Uterus (tissue), 4 donors: ENCODE data around the gene HARBI1. TPM values are rescaled to one million over a fixed set of nuclear protein-coding genes. Genes with fewer than 3 reads are reported as not detected.

Experiments used
- DNase-seq, 2 donors: peaks; one replicate each; pipeline ENCODE4 v3.0.0-alpha.2; 2019 to 2020
- H3K27ac ChIP-seq, 2 donors: fragments of 200-600 bp; sonication (generic); 1 replicate in 1 of 2; 2 replicates in 1 of 2; pipeline ENCODE4 v1.5.1; 2016 to 2018
- H3K27me3 ChIP-seq, 2 donors: fragments of 200-600 bp; sonication (generic); one replicate each; pipeline ENCODE4 v1.5.1; 2018 to 2019; ENCODE audit warnings: control low read depth in 1 of 2
- H3K36me3 ChIP-seq, 2 donors: fragments of 200-600 bp; sonication (generic); one replicate each; pipeline ENCODE4 v1.5.1; 2019; ENCODE audit warnings: control low read depth in 1 of 2
- H3K4me1 ChIP-seq, 2 donors: fragments of 200-600 bp; sonication (generic); one replicate each; pipeline ENCODE4 v1.5.1; 2018 to 2019; ENCODE audit warnings: control low read depth in 1 of 2
- H3K4me3 ChIP-seq, 2 donors: fragments of 200-600 bp; sonication (generic); 1 replicate in 1 of 2; 2 replicates in 1 of 2; pipeline ENCODE4 v1.5.1; 2018 to 2019; ENCODE audit warnings: mild to moderate bottlenecking in 1 of 2
- H3K9me3 ChIP-seq, 2 donors: fragments of 200-600 bp; sonication (generic); one replicate each; pipeline ENCODE4 v1.5.1; 2019; ENCODE audit warnings: control low read depth in 1 of 2
- CTCF ChIP-seq, 4 experiments: fragments of 200-600 bp in 2 of 4; fragments of 450-650 bp in 2 of 4; sonication (generic) in 2 of 4; IDR thresholded peaks; one replicate each; pipeline ENCODE4 v1.5.1; 2016 to 2019; ENCODE audit warnings: antibody characterized with exemption in 4 of 4, mild to moderate bottlenecking in 2 of 4, moderate library complexity in 1 of 4
- POLR2A ChIP-seq, 2 donors: fragments of 450-650 bp; IDR thresholded peaks; one replicate each; pipeline ENCODE4 v1.6.1; 2016; ENCODE audit warnings: antibody characterized with exemption in 2 of 2, mild to moderate bottlenecking in 1 of 2, moderate library complexity in 1 of 2
- intact Hi-C: fragments of 100-400 bp; cut with DNase I; formaldehyde crosslinking; loops from one replicate; pipeline ENCODE4 v1.15.1; 2023; ENCODE audit warnings: low total_unique reads
- total RNA-seq, 4 donors: library from RNA; depleted of rRNA in 3 of 4; stranded (reverse); fragments of >200 nt in 3 of 4; gene quantifications; one replicate each; pipeline versions ENCODE4 v1.1.0 to v1.2.4, GENCODE V29; 2014 to 2023
- donor health status: DM: yes; HTN: yes; CAD: no.

HARBI1 gene
- total RNA-seq, 4 donors from 2014 or later, result 0.77 to 5.0 (median 2.8) TPM

DNA sequence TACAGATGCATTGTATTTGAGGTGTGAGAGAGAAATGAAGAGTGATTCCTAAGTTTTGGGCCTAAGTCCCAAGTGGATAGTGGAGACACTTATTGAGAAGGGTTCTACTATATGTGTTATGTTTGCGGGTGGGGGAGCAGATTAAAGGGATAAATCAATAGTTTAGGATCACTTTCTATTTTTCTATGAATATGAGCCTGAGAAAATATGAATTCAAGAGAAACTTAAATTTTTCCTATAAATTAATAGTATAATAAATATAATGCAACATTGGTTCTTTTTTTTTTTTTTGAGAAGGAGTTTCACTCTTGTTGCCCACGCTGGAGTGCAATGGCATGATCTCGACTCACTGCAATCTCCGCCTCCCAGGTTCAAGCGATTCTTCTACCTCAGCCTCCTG lies 54.5 kb downstream of the HARBI1 start:
- H3K27ac ChIP-seq, result no peak overlapping the region
- DNase-seq, result no peak
- H3K4me3 ChIP-seq, result no peak overlapping the region
- H3K9me3 ChIP-seq, result no peaks in the 10 kb centered on the region
- H3K4me1 ChIP-seq, result peaks cover 5 to 7% of the 10 kb centered on the region in 2 donors
- TF ChIP-seq CTCF (IDR thresholded peaks at IDR 0.05), result no peak
- intact Hi-C loops, result no loop called here
- no peaks in the 10 kb centered on the region for H3K36me3 ChIP-seq
- H3K27me3 ChIP-seq, result no peaks in the 10 kb centered on the region

DNA sequence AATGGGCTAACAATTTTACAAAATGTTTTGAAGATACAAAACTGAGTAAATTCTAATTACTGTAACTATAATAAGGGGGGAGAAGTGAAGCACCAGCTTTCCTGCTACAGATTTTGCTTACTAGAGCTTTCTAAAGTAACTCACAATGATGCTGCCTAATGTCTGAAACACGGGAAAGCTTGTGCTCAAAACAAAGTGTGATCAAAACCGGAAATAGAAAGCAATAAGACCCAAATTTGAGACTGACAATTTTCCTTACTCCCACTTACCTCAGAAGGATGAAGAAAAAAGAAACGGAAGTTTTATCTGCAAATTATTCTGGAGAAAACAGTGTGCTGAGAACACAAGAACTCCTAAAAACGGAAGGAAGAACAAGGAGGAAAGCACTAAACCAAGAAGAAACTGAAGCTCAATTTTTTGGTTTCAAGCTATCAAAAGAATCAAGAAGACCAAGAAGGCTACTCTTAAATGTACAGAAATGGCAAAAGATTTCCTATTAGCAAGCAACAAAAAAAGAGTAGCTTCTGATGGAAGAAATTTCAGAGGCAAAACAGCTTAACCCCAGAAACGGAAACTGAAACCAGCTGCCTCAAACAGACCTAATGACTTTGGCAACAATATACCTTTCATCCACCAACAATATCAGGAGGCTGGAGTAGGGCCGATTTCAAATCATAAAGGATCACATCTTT lies 56.6 kb downstream of the HARBI1 start:
- Histone ChIP-seq H3K36me3 (no peaks in the 10 kb centered on the region), H3K4me1 (peaks cover 5 to 9% of the 10 kb centered on the region in 2 donors), H3K27me3 (no peaks in the 10 kb centered on the region), H3K4me3 (peak overlapping the region; percentile 14 to 30), H3K27ac (peak overlapping the region; percentile 74 to 84), H3K9me3 (no peaks in the 10 kb centered on the region)
- TF ChIP-seq CTCF (IDR thresholded peaks at IDR 0.05), result no peak
- no peak for TF ChIP-seq POLR2A (IDR thresholded peaks at IDR 0.05)
- no peak for DNase-seq
- intact Hi-C loops, result no loop called here

GRCh38 chr11:46559815-46560214 lies 57.2 kb downstream of the HARBI1 start:
- intact Hi-C loops, result no loop called here
- H3K4me3 ChIP-seq, result no peak overlapping the region
- H3K27ac ChIP-seq, result peak overlapping the region; percentile 74 to 84
- TF ChIP-seq CTCF (IDR thresholded peaks at IDR 0.05) (no peak), POLR2A (IDR thresholded peaks at IDR 0.05) (no peak)
- no peaks in the 10 kb centered on the region for H3K27me3 ChIP-seq
- H3K4me1 ChIP-seq, result peaks cover 7 to 10% of the 10 kb centered on the region in 2 donors
- no peaks in the 10 kb centered on the region for H3K9me3 ChIP-seq
- DNase-seq, result no peak
- no peaks in the 10 kb centered on the region for H3K36me3 ChIP-seq

DNA sequence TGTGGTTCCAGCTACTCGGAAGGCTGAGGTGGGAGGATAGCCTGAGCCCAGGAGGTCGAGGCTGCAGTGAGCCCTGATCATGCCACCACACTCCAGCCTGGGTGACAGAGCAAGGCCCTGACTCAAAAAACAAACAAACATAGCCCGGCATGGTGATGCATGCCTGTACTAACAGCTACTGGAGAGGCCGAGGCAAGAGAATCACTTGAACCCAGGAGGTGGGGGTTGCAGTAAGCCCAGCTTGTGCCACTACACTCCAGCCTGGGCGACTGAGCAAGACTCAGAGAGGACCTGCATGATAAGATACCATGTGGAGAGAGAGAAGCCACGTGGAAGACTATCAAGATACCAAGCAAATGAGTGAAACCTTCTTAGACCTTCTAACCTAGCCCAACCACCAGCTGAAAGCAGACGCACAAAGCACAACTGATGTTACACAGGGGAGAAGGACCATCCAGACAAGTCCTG lies 59.3 kb downstream of the HARBI1 start:
- no peaks in the 10 kb centered on the region for H3K36me3 ChIP-seq
- TF ChIP-seq CTCF (IDR thresholded peaks at IDR 0.05), result no peak
- TF ChIP-seq POLR2A (IDR thresholded peaks at IDR 0.05), result no peak
- intact Hi-C loops, result no loop called here
- no peak overlapping the region for H3K27ac ChIP-seq
- H3K9me3 ChIP-seq, result no peaks in the 10 kb centered on the region
- H3K4me1 ChIP-seq, result peaks cover 16 to 20% of the 10 kb centered on the region in 2 donors
- no peak overlapping the region for H3K4me3 ChIP-seq
- no peaks in the 10 kb centered on the region for H3K27me3 ChIP-seq
- DNase-seq, result no peak

GRCh38 chr11:46555267-46556054 lies 61.6 kb downstream of the HARBI1 start:
- H3K4me3 ChIP-seq, result no peak overlapping the region
- H3K9me3 ChIP-seq, result no peaks in the 10 kb centered on the region
- H3K27me3 ChIP-seq, result no peaks in the 10 kb centered on the region
- TF ChIP-seq CTCF (IDR thresholded peaks at IDR 0.05) (no peak), POLR2A (IDR thresholded peaks at IDR 0.05) (no peak)
- intact Hi-C loops, result no loop called here
- H3K36me3 ChIP-seq, result no peaks in the 10 kb centered on the region
- DNase-seq, result no peak
- peak overlapping the region; percentile 75 to 92 for H3K27ac ChIP-seq
- peaks cover 14 to 20% of the 10 kb centered on the region in 2 donors for H3K4me1 ChIP-seq
